HG03280 (cell line): Measurements from ENCODE around the gene PHF21A.
A peak's percentile ranks its signal among the peaks of the same experiment; 100 is the strongest.
"Not testable (repeated sequence)": the region's sequence is repeated elsewhere in the genome, so short reads cannot be mapped to it uniquely, and the experiment has no call there.

Source experiments
- ATAC-seq: cut with Tn5 transposase; IDR thresholded peaks from one replicate; pipeline ENCODE4 v1.9.1; 2021; ENCODE audit warnings: mild to moderate bottlenecking, moderate library complexity; ENCODE audit not compliant: unreplicated experiment

PHF21A gene

GRCh38 chr11:45906096-45906682 lies 215.1 kb downstream of the PHF21A start:
- ATAC-seq: no peak

GRCh38 chr11:45905576-45905975 lies 215.7 kb downstream of the PHF21A start:
- ATAC-seq: not testable (repeated sequence)

GRCh38 chr11:45905095-45905494 lies 216.2 kb downstream of the PHF21A start:
- ATAC-seq: no peak

- no peak for ATAC-seq
Observed at GRCh38 chr11:45904309-45904915, 216.8 kb downstream of the PHF21A start.

GRCh38 chr11:45902452-45903380 lies 218.5 kb downstream of the PHF21A start:
- no peak for ATAC-seq

DNA sequence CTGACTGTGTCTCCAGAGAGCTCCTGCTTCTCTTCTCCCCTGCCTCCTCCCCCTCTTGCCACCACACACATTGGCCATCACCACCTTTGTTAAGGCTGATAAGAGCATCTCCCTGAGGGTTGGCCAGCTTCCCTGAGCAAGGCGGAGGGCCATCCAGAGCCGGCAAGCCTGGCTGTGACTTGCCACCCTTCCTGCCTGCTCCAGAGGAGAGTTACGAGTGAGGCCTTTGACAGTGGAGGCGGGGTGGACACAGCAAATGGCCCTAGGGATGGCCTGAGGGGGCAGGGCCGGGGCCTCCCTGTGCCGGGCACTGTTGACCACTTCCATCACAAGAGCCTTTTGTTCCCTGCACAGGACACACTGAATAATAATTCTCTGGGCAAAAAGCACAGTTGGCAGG lies 219.6 kb downstream of the PHF21A start:
- ATAC-seq: no peak

- ATAC-seq: no peak
Observed at GRCh38 chr11:45900916-45901617, 220.2 kb downstream of the PHF21A start.

DNA sequence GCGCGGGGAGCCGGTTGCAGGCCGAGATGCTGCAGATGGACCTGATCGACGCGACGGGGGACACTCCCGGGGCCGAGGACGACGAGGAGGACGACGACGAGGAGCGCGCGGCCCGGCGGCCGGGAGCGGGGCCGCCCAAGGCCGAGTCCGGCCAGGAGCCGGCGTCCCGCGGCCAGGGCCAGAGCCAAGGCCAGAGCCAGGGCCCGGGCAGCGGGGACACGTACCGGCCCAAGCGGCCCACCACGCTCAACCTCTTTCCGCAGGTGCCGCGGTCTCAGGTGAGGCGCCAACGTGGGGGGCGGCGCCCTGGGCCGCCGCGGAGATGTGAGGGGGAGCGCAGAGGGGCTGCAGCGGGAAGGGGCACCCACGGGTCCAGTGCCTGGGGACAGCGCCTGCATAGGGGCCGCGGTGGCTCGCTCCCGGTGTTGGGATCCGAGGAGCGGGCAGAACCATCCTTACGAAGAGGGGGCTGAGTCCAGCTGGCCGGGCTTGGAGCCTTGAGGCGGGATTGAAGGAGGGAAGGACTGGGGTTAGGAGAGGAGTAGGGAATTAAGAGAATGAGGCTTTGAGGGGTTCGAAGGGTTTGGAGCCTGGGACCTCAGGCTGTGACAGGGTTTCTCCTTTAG lies 221.0 kb downstream of the PHF21A start:
- ATAC-seq: not testable (repeated sequence)

GRCh38 chr11:45899448-45900174 lies 221.6 kb downstream of the PHF21A start:
- ATAC-seq: peak; percentile 56

DNA sequence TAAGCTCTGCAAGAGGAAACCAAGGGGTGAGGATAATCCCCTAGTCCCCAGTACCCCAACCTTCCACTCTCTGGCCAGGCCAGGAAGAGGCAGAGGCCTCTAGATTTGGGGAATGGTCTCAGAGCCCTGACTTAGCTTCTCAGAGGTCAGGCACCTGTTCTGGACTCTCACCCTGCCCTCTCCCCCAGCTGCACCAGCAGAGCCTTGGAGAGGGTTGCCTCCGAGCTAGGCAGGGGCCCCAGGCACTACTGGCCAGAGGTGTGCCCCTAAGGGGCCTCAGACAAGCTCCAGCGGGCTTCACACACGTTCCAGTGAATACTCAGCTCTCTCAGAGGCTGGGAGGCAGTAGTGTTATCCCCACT lies 222.2 kb downstream of the PHF21A start:
- ATAC-seq: no peak

DNA sequence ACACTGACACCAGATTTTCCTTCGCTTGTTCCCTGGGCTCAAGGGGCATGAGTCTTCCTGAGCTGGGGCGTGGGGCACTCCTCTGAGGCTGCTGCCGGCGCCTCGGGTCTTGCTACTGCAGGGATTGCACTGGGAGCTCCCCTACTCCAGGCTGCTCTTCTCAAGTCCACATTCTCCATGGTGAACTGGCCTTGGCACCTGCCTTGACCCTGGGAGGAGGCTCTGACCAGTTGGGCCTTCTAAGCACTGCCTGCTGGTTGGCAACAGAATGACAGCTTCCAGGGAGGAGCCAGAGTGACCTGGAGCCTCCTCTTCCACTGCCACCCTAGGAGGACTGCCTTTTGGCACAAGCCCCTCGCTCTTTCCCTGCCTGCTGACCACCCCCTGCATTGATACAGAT lies 223.7 kb downstream of the PHF21A start:
- ATAC-seq: no peak

GRCh38 chr11:45896422-45896984 lies 224.8 kb downstream of the PHF21A start:
- no peak for ATAC-seq

DNA sequence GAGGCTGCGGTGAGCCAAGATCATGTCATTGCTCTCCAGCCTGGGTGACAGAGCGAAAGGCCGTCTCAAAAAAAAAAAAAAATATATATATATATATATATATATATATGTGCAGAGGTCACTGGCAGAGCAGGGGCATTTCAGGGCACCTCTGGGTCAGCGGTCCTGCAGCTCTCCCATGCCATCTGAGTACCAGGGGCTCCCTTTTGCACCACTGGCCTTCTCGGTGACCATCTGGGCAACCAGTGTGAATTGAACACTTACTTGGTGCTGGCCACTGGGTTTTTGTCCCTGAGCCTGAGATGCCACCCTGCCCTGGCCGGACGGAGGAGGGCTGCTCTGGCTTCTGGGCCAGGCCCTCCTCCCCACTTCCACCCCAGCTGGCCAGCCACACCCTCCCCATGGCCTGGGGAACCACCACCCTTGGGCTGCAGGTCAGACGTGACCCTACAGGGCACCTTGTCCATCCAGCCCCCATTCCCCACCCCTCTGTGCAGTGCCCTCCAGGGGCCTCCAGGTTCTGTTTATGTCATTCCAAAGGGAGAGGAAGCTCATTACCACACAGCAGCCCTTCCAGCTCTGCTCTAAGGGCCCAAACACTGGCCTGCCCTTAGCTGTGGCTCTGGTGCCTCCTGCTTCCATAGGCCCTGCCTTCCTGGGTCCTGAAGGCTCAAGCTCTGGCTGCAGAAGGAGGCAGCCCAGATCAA lies 225.5 kb downstream of the PHF21A start:
- no peak for ATAC-seq

DNA sequence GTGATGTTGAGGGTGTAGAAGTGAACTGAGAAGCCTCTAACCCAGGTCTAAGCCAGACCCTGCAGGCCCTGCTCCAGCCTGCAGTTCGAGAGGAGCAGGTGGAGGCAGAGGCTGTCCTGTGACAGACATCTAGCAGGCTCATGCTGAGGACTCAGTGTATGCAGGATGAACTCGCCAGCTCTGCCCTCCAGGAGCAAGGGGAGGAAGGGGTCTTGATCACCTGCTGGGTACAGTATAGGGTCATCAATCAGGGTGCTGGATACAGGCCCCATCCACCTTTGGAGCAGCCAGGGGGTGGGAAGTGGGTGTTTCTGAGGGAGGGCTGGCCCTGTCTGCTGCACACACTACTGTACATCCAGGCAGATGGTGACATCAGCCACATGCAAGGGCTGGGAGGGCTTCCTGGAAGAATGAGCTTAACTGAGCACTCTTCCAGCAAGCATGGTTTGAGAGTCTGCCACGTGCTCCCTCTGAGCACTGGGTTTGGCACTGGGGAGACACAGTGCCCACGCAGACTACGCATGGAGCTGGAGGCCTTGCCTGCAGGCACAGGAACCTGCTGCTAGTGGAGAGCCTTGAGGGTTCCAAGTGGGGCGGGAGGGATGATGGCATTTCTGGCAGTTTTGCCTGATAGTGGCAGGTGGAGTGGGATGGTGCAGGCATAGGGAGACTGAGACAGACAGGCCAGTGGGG lies 226.6 kb downstream of the PHF21A start:
- ATAC-seq: no peak

DNA sequence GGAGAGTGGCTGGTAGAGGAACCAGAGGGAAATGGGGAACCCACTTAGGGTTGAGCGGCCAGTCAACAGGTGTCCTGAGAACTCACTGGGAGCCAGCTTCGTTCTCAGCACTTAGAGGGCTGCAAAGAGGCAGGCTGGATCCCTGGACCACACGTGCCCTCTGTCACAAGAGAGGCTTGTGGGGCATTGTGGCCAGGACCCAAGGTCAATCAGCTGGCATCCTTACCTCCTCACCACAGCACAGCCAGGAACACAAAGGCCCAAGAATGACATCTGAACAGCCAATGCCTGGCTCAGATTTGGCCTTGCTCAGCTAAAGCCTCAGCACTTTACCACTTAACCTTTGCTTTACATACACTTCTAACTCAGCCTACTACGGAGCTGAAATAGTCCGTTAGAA lies 228.4 kb downstream of the PHF21A start:
- no peak for ATAC-seq

DNA sequence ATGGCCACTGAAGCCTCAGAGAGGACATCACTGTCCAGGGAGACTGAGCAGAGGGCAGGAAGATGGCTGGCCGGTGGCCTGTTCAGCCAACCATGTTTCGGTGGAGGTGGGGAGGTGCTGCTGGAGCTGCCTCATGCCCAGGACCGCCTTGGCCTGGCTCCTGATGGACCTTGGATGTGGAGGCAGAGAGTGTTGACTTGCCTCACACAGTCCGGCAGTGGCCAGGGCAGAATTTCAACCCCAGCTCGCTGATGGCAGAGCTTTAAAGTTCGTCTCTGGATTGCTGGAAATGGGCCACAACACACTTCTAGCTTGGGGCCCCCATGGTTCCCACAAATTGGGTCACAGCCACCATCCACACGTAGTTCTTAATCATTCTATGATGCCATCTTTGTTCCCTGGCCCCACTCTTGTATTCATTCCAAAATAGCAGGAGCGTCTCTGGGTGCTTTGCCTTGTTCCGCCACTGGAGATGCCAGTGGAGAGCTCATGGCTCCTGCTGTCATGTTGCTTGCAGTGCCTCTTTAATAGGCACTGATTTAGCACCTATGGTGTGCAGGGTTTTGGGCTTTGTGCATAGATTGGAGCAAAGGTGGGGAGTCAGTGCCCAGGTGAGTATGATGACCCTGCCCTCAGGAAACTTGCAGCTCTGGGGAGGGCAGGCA lies 230.2 kb downstream of the PHF21A start:
- no peak for ATAC-seq

- ATAC-seq: no peak
Observed at GRCh38 chr11:45889966-45890365, 231.3 kb downstream of the PHF21A start.

GRCh38 chr11:45889555-45889954 lies 231.7 kb downstream of the PHF21A start:
- ATAC-seq: no peak
